Coronary artery (tissue), 2 donors: Measurements from ENCODE around the gene CDH2.
A peak's percentile ranks its signal among the peaks of the same experiment; 100 is the strongest.

Experiments
- DNase-seq: peaks from one replicate; pipeline ENCODE4 v3.0.0-alpha.2; 2017; ENCODE audit warnings: low spot score
- H3K27ac ChIP-seq, 2 donors: fragments of 200-600 bp; sonication (generic); one replicate each; pipeline ENCODE4 v1.5.1; 2016 to 2019
- H3K4me3 ChIP-seq: fragments of 200-600 bp; sonication (generic); 2 replicates; pipeline ENCODE4 v1.5.1; 2016; ENCODE audit warnings: mild to moderate bottlenecking, moderate library complexity
- TF ChIP-seq, protein P1 (sequence below): fragments of 200-600 bp; sonication (generic); IDR thresholded peaks from one replicate; pipeline ENCODE4 v1.5.1; 2019; ENCODE audit warnings: antibody characterized with exemption

Gene CDH2

GRCh38 chr18:28067346-28067745, 109.6 kb downstream of the CDH2 start:
- DNase-seq: no peak
- H3K4me3 ChIP-seq: no peak overlapping the region
- no peak overlapping the region for H3K27ac ChIP-seq
- TF ChIP-seq, protein P1, sequence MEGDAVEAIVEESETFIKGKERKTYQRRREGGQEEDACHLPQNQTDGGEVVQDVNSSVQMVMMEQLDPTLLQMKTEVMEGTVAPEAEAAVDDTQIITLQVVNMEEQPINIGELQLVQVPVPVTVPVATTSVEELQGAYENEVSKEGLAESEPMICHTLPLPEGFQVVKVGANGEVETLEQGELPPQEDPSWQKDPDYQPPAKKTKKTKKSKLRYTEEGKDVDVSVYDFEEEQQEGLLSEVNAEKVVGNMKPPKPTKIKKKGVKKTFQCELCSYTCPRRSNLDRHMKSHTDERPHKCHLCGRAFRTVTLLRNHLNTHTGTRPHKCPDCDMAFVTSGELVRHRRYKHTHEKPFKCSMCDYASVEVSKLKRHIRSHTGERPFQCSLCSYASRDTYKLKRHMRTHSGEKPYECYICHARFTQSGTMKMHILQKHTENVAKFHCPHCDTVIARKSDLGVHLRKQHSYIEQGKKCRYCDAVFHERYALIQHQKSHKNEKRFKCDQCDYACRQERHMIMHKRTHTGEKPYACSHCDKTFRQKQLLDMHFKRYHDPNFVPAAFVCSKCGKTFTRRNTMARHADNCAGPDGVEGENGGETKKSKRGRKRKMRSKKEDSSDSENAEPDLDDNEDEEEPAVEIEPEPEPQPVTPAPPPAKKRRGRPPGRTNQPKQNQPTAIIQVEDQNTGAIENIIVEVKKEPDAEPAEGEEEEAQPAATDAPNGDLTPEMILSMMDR: no peak

- H3K27ac ChIP-seq: peak overlapping the region; percentile 24 to 65
- H3K4me3 ChIP-seq: no peak overlapping the region
- no peak for DNase-seq
- TF ChIP-seq, protein P1: no peak
These were observed 111.1 kb downstream of the CDH2 start for GRCh38 chr18:28065793-28066186.

GRCh38 chr18:28065031-28065792, 111.7 kb downstream of the CDH2 start:
- DNase-seq: no peak

DNA sequence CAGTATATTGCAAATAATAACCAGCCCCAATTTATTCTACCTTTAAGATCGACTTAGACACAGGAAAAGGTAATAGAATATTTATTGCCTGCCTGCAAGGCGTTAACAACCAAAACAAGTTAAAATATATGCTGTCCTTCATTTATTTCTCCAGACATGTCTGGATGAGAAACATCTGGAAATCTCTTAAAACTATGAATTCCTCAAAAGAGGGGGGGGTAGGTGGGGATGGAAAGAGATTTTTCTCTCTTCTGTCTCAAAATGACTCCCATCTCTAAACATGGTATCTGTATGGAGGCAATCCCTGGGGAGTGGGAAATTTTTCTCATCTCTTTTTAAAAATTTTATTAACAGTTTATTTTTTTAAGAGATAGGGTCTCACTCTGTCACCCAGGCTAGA, 113.0 kb downstream of the CDH2 start:
- Histone ChIP-seq H3K4me3 (no peak overlapping the region), H3K27ac (no peak overlapping the region)
- no peak for DNase-seq
- TF ChIP-seq, protein P1: no peak

More at GRCh38 chr18:28065031-28065792, 111.7 kb downstream of the CDH2 start:
- Histone ChIP-seq H3K27ac (peak overlapping the region; percentile 24 to 65), H3K4me3 (no peak overlapping the region)
- TF ChIP-seq, protein P1: no peak

GRCh38 chr18:28063271-28063761, 113.6 kb downstream of the CDH2 start:
- TF ChIP-seq, protein P1: no peak
- Histone ChIP-seq H3K4me3 (no peak overlapping the region), H3K27ac (peak overlapping the region in 1 of 2 donors; percentile 58)
- no peak for DNase-seq

- TF ChIP-seq, protein P1: no peak
- Histone ChIP-seq H3K27ac (no peak overlapping the region), H3K4me3 (no peak overlapping the region)
- no peak for DNase-seq
These were observed 114.5 kb downstream of the CDH2 start for GRCh38 chr18:28062443-28062842.

GRCh38 chr18:28059861-28060260, 117.1 kb downstream of the CDH2 start:
- no peak for DNase-seq
- TF ChIP-seq, protein P1: no peak
- Histone ChIP-seq H3K4me3 (no peak overlapping the region), H3K27ac (no peak overlapping the region)
